Measurements from ENCODE around the gene PPP4R1. TPM values are rescaled to one million over a fixed set of nuclear protein-coding genes. Genes with fewer than 3 reads are reported as not detected.

PPP4R1 gene
- 10 to 100 TPM; 35.7 to 40.2 TPM for total RNA-seq
- polyA plus RNA-seq (2013, experiment 1 of 2): 28.1 TPM
- polyA plus RNA-seq (2013, experiment 2 of 2): 31.4 TPM
- total RNA-seq: 26.5 to 107 (median 58.2) reads per million in 172 experiments

- Histone ChIP-seq H3K4me3 (ENCODE audit: low read length) (peak within 1 kb of the TSS; percentile 79), H3K36me3 (ENCODE audit: insufficient read depth, low read length) (peaks cover 4% of the 10 kb centered on the region), H3K27ac (ENCODE audit: low read depth in 1 of 2, low read length in 2 of 2) (peak within 1 kb of the TSS; percentile 33 to 53), H3K27me3 (ENCODE audit: control insufficient read depth in 1 of 2, insufficient read depth in 2 of 2, low read length in 2 of 2) (no peaks in the 10 kb centered on the region), H3K4me1 (ENCODE audit: insufficient read depth, low read length) (peaks cover 21% of the 10 kb centered on the region), H3K9me3 (ENCODE audit: control insufficient read depth in 1 of 2, insufficient read depth in 1 of 2, low read length in 2 of 2) (no peaks in the 10 kb centered on the region)
- peaks cover 17% of the 10 kb centered on the region for H3K36me3 Mint-ChIP-seq (ENCODE audit: low read depth)
- peak; percentile 53 for ATAC-seq (ENCODE audit: poor library complexity)
- ChIA-PET POLR2A (interaction anchor here (1.6 kb wide), 1 partner anchor 299 kb away, joined by 6 read pairs; the partner anchor contains the start of gene VAPA), CTCF (no interaction called here)
- H3K27me3 Mint-ChIP-seq: no peaks in the 10 kb centered on the region
- H3K9me3 Mint-ChIP-seq: no peaks in the 10 kb centered on the region
- intact Hi-C loops (cut with DNase I, micrococcal nuclease): loop anchor here (5.0 to 10.0 kb wide), 8 partner anchors 58 to 912 kb away; partner anchors contain the start of genes VAPA (in 2 of the 2), ANKRD12 (in 1 of the 2) and RALBP1 (in 1 of the 2)
- peaks cover 37% of the 10 kb centered on the region for H3K4me1 Mint-ChIP-seq (ENCODE audit: low read depth)
- peak; percentile 40 to 86 (median 66) for DNase-seq
- TF ChIP-seq CTCF (IDR thresholded peaks at IDR 0.05): no peak
- H3K27ac Mint-ChIP-seq: peak within 1 kb of the TSS; percentile 88
- peak within 1 kb of the TSS; percentile 97 for H3K4me3 Mint-ChIP-seq
These were observed at the start of gene PPP4R1 for GRCh38 chr18:9614401-9615279. Gene PPP4R1, minus strand, starts transcription at chr18:9614559. Its CDS starts 75 bp downstream, at chr18:9614484.

GRCh38 chr18:9663377-9663776 is 49.0 kb upstream of the PPP4R1 start:
- intact Hi-C loops (cut with DNase I, micrococcal nuclease): no loop called here
- ATAC-seq (ENCODE audit: poor library complexity) (no peak), DNase-seq (no peak)
- Mint-ChIP-seq H3K9me3 (no peaks in the 10 kb centered on the region), H3K36me3 (ENCODE audit: low read depth) (no peaks in the 10 kb centered on the region), H3K27ac (no peak overlapping the region), H3K4me3 (no peak overlapping the region), H3K4me1 (ENCODE audit: low read depth) (no peaks in the 10 kb centered on the region), H3K27me3 (no peaks in the 10 kb centered on the region)
- ChIA-PET POLR2A (no interaction called here), CTCF (no interaction called here)
- Histone ChIP-seq H3K9me3 (ENCODE audit: control insufficient read depth in 1 of 2, insufficient read depth in 1 of 2, low read length in 2 of 2) (no peaks in the 10 kb centered on the region), H3K4me3 (ENCODE audit: low read length) (no peak overlapping the region), H3K4me1 (ENCODE audit: insufficient read depth, low read length) (no peaks in the 10 kb centered on the region), H3K27ac (ENCODE audit: low read depth in 1 of 2, low read length in 2 of 2) (no peak overlapping the region), H3K36me3 (ENCODE audit: insufficient read depth, low read length) (no peaks in the 10 kb centered on the region), H3K27me3 (ENCODE audit: control insufficient read depth in 1 of 2, insufficient read depth in 2 of 2, low read length in 2 of 2) (no peaks in the 10 kb centered on the region)
- no peak for TF ChIP-seq CTCF (IDR thresholded peaks at IDR 0.05)

GRCh38 chr18:9661564-9661963 is 47.2 kb upstream of the PPP4R1 start:
- intact Hi-C loops (cut with DNase I, micrococcal nuclease): no loop called here

More at GRCh38 chr18:9661564-9661963, 47.2 kb upstream of the PPP4R1 start:
- Histone ChIP-seq H3K4me1 (ENCODE audit: insufficient read depth, low read length) (no peaks in the 10 kb centered on the region), H3K4me3 (ENCODE audit: low read length) (no peak overlapping the region), H3K27me3 (ENCODE audit: control insufficient read depth in 1 of 2, insufficient read depth in 2 of 2, low read length in 2 of 2) (no peaks in the 10 kb centered on the region), H3K9me3 (ENCODE audit: control insufficient read depth in 1 of 2, insufficient read depth in 1 of 2, low read length in 2 of 2) (no peaks in the 10 kb centered on the region), H3K36me3 (ENCODE audit: insufficient read depth, low read length) (no peaks in the 10 kb centered on the region), H3K27ac (ENCODE audit: low read depth in 1 of 2, low read length in 2 of 2) (no peak overlapping the region)
- DNase-seq (peak in 1 of 14 experiments; percentile 9), ATAC-seq (ENCODE audit: poor library complexity) (no peak)
- Mint-ChIP-seq H3K27me3 (no peaks in the 10 kb centered on the region), H3K27ac (no peak overlapping the region), H3K36me3 (ENCODE audit: low read depth) (no peaks in the 10 kb centered on the region), H3K4me3 (no peak overlapping the region), H3K9me3 (no peaks in the 10 kb centered on the region), H3K4me1 (ENCODE audit: low read depth) (no peaks in the 10 kb centered on the region)
- TF ChIP-seq CTCF (IDR thresholded peaks at IDR 0.05): no peak
- ChIA-PET CTCF (interaction anchor here (1.4 kb wide), 1 partner anchor 49 kb away, joined by 4 read pairs; no protein-coding TSS in a partner anchor), POLR2A (no interaction called here)
